ENCODE results near the gene KRTAP3-2. TPM values are rescaled to one million over a fixed set of nuclear protein-coding genes. Genes with fewer than 3 reads are reported as not detected.
"Not testable (repeated sequence)": the region's sequence is repeated elsewhere in the genome, so short reads cannot be mapped to it uniquely, and the experiment has no call there.

The KRTAP3-2 gene
- not detected for total RNA-seq

GRCh38 chr17:40999563-40999962, at the start of gene KRTAP3-2:
TSS of gene KRTAP3-2 (minus strand) at chr17:40999906. CDS start at chr17:40999853, 53 bp downstream.
- H3K9me3 ChIP-seq; intact Hi-C loops (cut with DNase I): not testable (repeated sequence)

GRCh38 chr17:41049110-41049509, 49.4 kb upstream of the KRTAP3-2 start:
- Histone ChIP-seq H3K9me3 (peaks cover 0 to 3% of the 10 kb centered on the region in 2 donors), H3K4me1 (no peaks in the 10 kb centered on the region), H3K4me3 (no peak overlapping the region), H3K27ac (no peak overlapping the region), H3K27me3 (no peaks in the 10 kb centered on the region), H3K36me3 (no peaks in the 10 kb centered on the region)
- intact Hi-C loops (cut with DNase I) = no loop called here
- DNase-seq (ENCODE audit: low spot score in 2 of 2) = no peak
- TF ChIP-seq CTCF (IDR thresholded peaks at IDR 0.05) = no peak

More at GRCh38 chr17:40999563-40999962, at the start of gene KRTAP3-2:
- H3K4me3 ChIP-seq; H3K27me3 ChIP-seq; H3K36me3 ChIP-seq; H3K4me1 ChIP-seq; H3K27ac ChIP-seq; DNase-seq (ENCODE audit: low spot score in 2 of 2): not testable (repeated sequence)

- H3K27me3 ChIP-seq = no peaks in the 10 kb centered on the region
- peaks cover 0 to 3% of the 10 kb centered on the region in 2 donors for H3K9me3 ChIP-seq
- no peak for TF ChIP-seq CTCF (IDR thresholded peaks at IDR 0.05)
- H3K27ac ChIP-seq = no peak overlapping the region
- no peak overlapping the region for H3K4me3 ChIP-seq
- intact Hi-C loops (cut with DNase I) = no loop called here
- H3K36me3 ChIP-seq = no peaks in the 10 kb centered on the region
- no peak for DNase-seq (ENCODE audit: low spot score in 2 of 2)
- no peaks in the 10 kb centered on the region for H3K4me1 ChIP-seq
These were observed 48.7 kb upstream of the KRTAP3-2 start for GRCh38 chr17:41048441-41048840.

GRCh38 chr17:41046735-41047465, 47.2 kb upstream of the KRTAP3-2 start, which contains the start of gene KRTAP2-1:
TSS of gene KRTAP2-1 (minus strand) at chr17:41047316. CDS start at chr17:41047267, 49 bp downstream.
- intact Hi-C loops (cut with DNase I); H3K36me3 ChIP-seq; H3K27me3 ChIP-seq; DNase-seq (ENCODE audit: low spot score in 2 of 2); H3K9me3 ChIP-seq; H3K4me3 ChIP-seq; H3K27ac ChIP-seq; H3K4me1 ChIP-seq: not testable (repeated sequence)

GRCh38 chr17:41042953-41043352, 43.2 kb upstream of the KRTAP3-2 start:
- no peak for DNase-seq (ENCODE audit: low spot score in 2 of 2)
- H3K4me1 ChIP-seq = no peaks in the 10 kb centered on the region
- H3K4me3 ChIP-seq = no peak overlapping the region
- H3K9me3 ChIP-seq = no peaks in the 10 kb centered on the region
- intact Hi-C loops (cut with DNase I) = no loop called here
- H3K27ac ChIP-seq = no peak overlapping the region
- no peak for TF ChIP-seq CTCF (IDR thresholded peaks at IDR 0.05)
- H3K27me3 ChIP-seq = no peaks in the 10 kb centered on the region
- no peaks in the 10 kb centered on the region for H3K36me3 ChIP-seq

- H3K27ac ChIP-seq; H3K9me3 ChIP-seq; DNase-seq (ENCODE audit: low spot score in 2 of 2); intact Hi-C loops (cut with DNase I); H3K27me3 ChIP-seq; H3K4me1 ChIP-seq; H3K4me3 ChIP-seq; H3K36me3 ChIP-seq: not testable (repeated sequence)
These were observed 41.3 kb upstream of the KRTAP3-2 start, which contains the start of gene KRTAP1-1 for GRCh38 chr17:41040783-41041571. TSS of gene KRTAP1-1 (minus strand) at chr17:41041450. CDS start at chr17:41041397, 53 bp downstream.

GRCh38 chr17:41037853-41038350, 38.2 kb upstream of the KRTAP3-2 start:
- intact Hi-C loops (cut with DNase I) = no loop called here
- Histone ChIP-seq H3K27me3 (no peaks in the 10 kb centered on the region), H3K4me1 (no peaks in the 10 kb centered on the region), H3K36me3 (no peaks in the 10 kb centered on the region), H3K9me3 (no peaks in the 10 kb centered on the region), H3K27ac (no peak overlapping the region), H3K4me3 (no peak overlapping the region)
- TF ChIP-seq CTCF (IDR thresholded peaks at IDR 0.05) = no peak
- no peak for DNase-seq (ENCODE audit: low spot score in 2 of 2)

GRCh38 chr17:41034346-41034935, 34.7 kb upstream of the KRTAP3-2 start, which contains the start of gene KRTAP1-3:
TSS of gene KRTAP1-3 (minus strand) at chr17:41034874. CDS start at chr17:41034821, 53 bp downstream.
- H3K4me3 ChIP-seq; intact Hi-C loops (cut with DNase I); DNase-seq (ENCODE audit: low spot score in 2 of 2); H3K4me1 ChIP-seq; H3K9me3 ChIP-seq; H3K27me3 ChIP-seq; H3K27ac ChIP-seq; H3K36me3 ChIP-seq: not testable (repeated sequence)

All from ascending aorta (tissue), 2 donors.